Smooth muscle cell (in vitro differentiated cells): ENCODE data around the gene CARD11. TPM values are rescaled to one million over a fixed set of nuclear protein-coding genes. Genes with fewer than 3 reads are reported as not detected.
A peak's percentile ranks its signal among the peaks of the same experiment; 100 is the strongest.

Experiments used
- DNase-seq: peaks from one replicate; lab custom pipeline; 2025; ENCODE audit not compliant: unreplicated experiment; lab: John Stamatoyannopoulos, UW
- H2AFZ ChIP-seq: fragments of 200-600 bp; sonication (generic); 2 replicates; pipeline ENCODE4 v1.6.0; 2016; ENCODE audit warnings: antibody characterized with exemption, low read depth, mild to moderate bottlenecking
- H3F3A ChIP-seq: fragments of 200-600 bp; sonication (generic); 2 replicates; pipeline ENCODE4 v1.6.0; 2017; ENCODE audit warnings: antibody characterized with exemption, low read depth
- H3K27ac ChIP-seq: fragments of 200-600 bp; sonication (generic); 2 replicates; pipeline ENCODE4 v1.5.1; 2016; ENCODE audit warnings: low read depth, mild to moderate bottlenecking
- H3K27me3 ChIP-seq: fragments of 200-600 bp; sonication (generic); 2 replicates; pipeline ENCODE4 v1.6.1; 2016; ENCODE audit warnings: low read depth, mild to moderate bottlenecking
- H3K36me3 ChIP-seq: fragments of 200-600 bp; sonication (generic); 2 replicates; pipeline ENCODE4 v1.5.1; 2016; ENCODE audit warnings: low read depth
- H3K4me1 ChIP-seq: fragments of 200-600 bp; sonication (generic); 2 replicates; pipeline ENCODE4 v1.5.1; 2016; ENCODE audit warnings: low read depth
- H3K4me2 ChIP-seq: fragments of 200-600 bp; sonication (generic); 2 replicates; pipeline ENCODE4 v1.6.0; 2016; ENCODE audit warnings: mild to moderate bottlenecking
- H3K4me3 ChIP-seq: fragments of 200-600 bp; sonication (generic); 2 replicates; pipeline ENCODE4 v1.5.1; 2016; ENCODE audit warnings: mild to moderate bottlenecking
- H3K79me2 ChIP-seq: fragments of 200-600 bp; sonication (generic); 2 replicates; pipeline ENCODE4 v1.6.0; 2016; ENCODE audit warnings: low read depth, mild to moderate bottlenecking
- H3K9ac ChIP-seq: fragments of 200-600 bp; sonication (generic); 2 replicates; pipeline ENCODE4 v1.6.0; 2016; ENCODE audit warnings: low read depth
- H3K9me3 ChIP-seq: fragments of 200-600 bp; sonication (generic); replicated peaks from 2 replicates; pipeline ENCODE4 v1.5.1; 2016; ENCODE audit warnings: low read depth
- H4K20me1 ChIP-seq: fragments of 200-600 bp; sonication (generic); 2 replicates; pipeline ENCODE4 v1.6.0; 2016; ENCODE audit warnings: low read depth
- WGBS: methylation state at CpG from one replicate; pipeline ENCODE4 v1.1.7; 2016; ENCODE audit warnings: low lambda C conversion rate; 5-methylcytosine and 5-hydroxymethylcytosine counted together
- polyA plus RNA-seq: library from polyadenylated mRNA; unstranded; fragments of >200 nt; fragmentation: Nextera tagmentation; extraction: Ambion mirVana; gene quantifications from 2 replicates; pipeline ENCODE4 v1.2.1, GENCODE V29; 2016
- total RNA-seq: library from RNA; depleted of rRNA; stranded (reverse); fragments of >200 nt; gene quantifications from 2 replicates; pipeline ENCODE4 v1.2.3, GENCODE V29; 2014
- TF ChIP-seq, protein P1 (sequence below): fragments of 200-600 bp; sonication (generic); IDR thresholded peaks from 2 replicates; pipeline ENCODE4 v1.5.1; 2017; ENCODE audit warnings: borderline replicate concordance, mild to moderate bottlenecking, antibody characterized with exemption; ENCODE audit not compliant: insufficient read depth, poor library complexity, severe bottlenecking

CARD11 gene
- total and polyA plus RNA-seq, 2 experiments from 2014 or later = 1.3 to 2.4 TPM

DNA sequence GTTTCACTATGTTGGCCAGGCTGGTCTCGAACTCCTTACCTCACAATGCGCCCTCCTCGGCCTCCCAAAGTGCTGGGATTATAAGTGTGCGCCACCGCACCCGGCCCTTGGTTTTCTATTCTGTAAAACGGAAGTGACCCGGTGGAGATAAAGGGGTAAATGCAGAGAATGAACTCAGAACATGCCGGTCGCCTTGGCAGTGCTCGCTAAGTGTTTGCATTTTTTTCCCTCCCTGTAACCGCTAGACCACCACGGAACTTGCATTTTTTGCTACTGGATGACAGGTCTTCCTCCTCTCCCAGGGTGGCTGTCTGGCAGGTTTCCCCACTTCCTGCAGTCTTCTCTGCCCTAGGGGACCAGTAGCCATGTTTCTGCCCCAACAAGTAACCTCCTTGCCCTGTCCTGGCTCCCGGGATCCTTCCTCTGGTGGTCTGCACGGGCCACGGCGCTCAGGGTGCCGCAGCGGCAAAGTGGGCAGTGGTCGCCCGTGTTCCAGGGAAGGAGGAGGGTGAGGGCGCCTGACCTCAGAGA, 180.8 kb downstream of the CARD11 start:
- TF ChIP-seq, protein P1, sequence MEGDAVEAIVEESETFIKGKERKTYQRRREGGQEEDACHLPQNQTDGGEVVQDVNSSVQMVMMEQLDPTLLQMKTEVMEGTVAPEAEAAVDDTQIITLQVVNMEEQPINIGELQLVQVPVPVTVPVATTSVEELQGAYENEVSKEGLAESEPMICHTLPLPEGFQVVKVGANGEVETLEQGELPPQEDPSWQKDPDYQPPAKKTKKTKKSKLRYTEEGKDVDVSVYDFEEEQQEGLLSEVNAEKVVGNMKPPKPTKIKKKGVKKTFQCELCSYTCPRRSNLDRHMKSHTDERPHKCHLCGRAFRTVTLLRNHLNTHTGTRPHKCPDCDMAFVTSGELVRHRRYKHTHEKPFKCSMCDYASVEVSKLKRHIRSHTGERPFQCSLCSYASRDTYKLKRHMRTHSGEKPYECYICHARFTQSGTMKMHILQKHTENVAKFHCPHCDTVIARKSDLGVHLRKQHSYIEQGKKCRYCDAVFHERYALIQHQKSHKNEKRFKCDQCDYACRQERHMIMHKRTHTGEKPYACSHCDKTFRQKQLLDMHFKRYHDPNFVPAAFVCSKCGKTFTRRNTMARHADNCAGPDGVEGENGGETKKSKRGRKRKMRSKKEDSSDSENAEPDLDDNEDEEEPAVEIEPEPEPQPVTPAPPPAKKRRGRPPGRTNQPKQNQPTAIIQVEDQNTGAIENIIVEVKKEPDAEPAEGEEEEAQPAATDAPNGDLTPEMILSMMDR = no peak
- H4K20me1 ChIP-seq = no peaks in the 10 kb centered on the region
- H3K36me3 ChIP-seq = no peaks in the 10 kb centered on the region
- whole genome bisulfite sequencing = 85% methylated on average over 22 of the region's 22 CpGs
- H3K4me1 ChIP-seq = no peaks in the 10 kb centered on the region
- no peak for DNase-seq
- peak overlapping the region; percentile 86 for H2AFZ ChIP-seq
- peaks cover 12% of the 10 kb centered on the region for H3F3A ChIP-seq
- H3K27ac ChIP-seq = peak overlapping the region; percentile 99
- H3K27me3 ChIP-seq = no peaks in the 10 kb centered on the region
- H3K79me2 ChIP-seq = no peaks in the 10 kb centered on the region
- no peaks in the 10 kb centered on the region for H3K9me3 ChIP-seq
- H3K9ac ChIP-seq = peak overlapping the region; percentile 86
- H3K4me3 ChIP-seq = no peak overlapping the region
- H3K4me2 ChIP-seq = peak overlapping the region; percentile 77

DNA sequence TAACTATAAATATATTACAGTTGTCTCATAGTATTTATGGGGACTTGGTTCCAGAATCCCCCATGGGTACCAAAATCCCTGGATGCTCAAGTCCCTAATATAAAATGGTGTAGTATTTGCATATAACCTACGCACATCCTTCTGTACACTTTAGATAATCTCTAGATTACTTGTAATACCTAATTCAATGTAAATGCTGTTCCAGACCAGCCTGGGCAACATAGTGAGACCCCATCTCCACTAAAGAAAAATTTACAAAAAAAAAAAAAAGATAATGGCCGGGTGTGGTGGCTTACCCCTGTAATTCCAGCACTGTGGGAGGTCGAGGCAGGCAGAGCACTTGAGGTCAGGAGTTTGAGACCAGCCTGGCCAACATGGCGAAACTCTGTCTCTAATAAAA, 182.2 kb downstream of the CARD11 start:
- Histone ChIP-seq H3K79me2 (no peaks in the 10 kb centered on the region), H3F3A (peaks cover 12% of the 10 kb centered on the region), H3K9me3 (no peaks in the 10 kb centered on the region), H2AFZ (no peak overlapping the region), H3K36me3 (no peaks in the 10 kb centered on the region), H3K4me1 (no peaks in the 10 kb centered on the region), H4K20me1 (no peaks in the 10 kb centered on the region), H3K27me3 (no peaks in the 10 kb centered on the region), H3K9ac (no peak overlapping the region), H3K4me3 (no peak overlapping the region), H3K4me2 (no peak overlapping the region), H3K27ac (no peak overlapping the region)
- TF ChIP-seq, protein P1 = no peak
- no peak for DNase-seq
- WGBS = 96% methylated on average over 4 of the region's 4 CpGs

DNA sequence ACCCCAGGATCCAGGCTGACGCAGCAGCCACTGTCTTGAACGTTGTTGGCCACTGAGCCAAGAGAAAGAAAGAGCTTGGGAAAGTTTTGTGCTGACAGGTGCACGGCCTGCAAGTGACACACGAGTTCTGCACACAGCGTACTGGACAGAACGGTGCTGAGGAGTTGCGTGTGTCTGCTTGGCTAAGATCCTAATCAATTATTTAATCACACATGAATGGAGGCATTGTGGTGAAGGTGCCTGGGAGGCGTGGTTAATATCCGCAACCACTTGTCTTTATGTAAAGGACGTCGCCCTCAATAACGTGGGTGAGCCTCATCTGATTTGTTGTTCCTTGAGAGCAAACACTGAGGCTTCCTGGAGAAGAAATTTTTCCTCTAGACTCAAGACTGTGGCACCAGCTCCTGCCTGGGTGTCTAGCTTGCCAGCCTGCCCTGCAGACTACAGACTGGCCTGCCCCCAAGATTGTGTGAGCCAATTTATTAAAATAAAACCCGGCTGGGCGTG, 183.0 kb downstream of the CARD11 start:
- Histone ChIP-seq H4K20me1 (no peaks in the 10 kb centered on the region), H3K36me3 (no peaks in the 10 kb centered on the region), H2AFZ (no peak overlapping the region), H3K9ac (no peak overlapping the region), H3K4me1 (no peaks in the 10 kb centered on the region), H3K4me3 (no peak overlapping the region), H3K27ac (no peak overlapping the region), H3K4me2 (no peak overlapping the region), H3K79me2 (no peaks in the 10 kb centered on the region), H3K9me3 (no peaks in the 10 kb centered on the region), H3F3A (peaks cover 12% of the 10 kb centered on the region), H3K27me3 (no peaks in the 10 kb centered on the region)
- TF ChIP-seq, protein P1 = no peak
- 88% methylated on average over 14 of the region's 14 CpGs for WGBS
- no peak for DNase-seq

DNA sequence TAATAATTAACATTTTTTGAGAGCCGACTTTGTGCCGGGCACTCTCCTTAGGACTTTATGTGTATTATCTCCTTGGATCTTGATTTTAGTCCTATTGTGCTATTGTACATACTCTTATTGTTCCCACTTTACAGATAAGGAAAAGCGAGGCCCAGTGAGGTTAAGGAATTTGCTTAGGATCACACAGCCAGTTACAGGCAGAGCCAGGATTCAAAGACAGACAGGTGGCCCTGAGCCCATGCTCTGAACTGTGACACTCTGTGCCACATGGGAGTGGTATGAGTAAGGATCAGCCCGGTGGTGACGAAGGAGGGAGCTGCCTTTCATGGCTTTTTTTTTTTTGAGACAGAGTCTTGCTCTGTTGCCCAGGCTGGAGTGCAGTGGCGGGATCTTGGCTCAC, 183.7 kb downstream of the CARD11 start:
- TF ChIP-seq, protein P1 = no peak
- Histone ChIP-seq H3K4me3 (no peak overlapping the region), H2AFZ (no peak overlapping the region), H4K20me1 (no peaks in the 10 kb centered on the region), H3F3A (peaks cover 12% of the 10 kb centered on the region), H3K27me3 (no peaks in the 10 kb centered on the region), H3K27ac (no peak overlapping the region), H3K4me1 (no peaks in the 10 kb centered on the region), H3K9me3 (no peaks in the 10 kb centered on the region), H3K36me3 (no peaks in the 10 kb centered on the region), H3K9ac (no peak overlapping the region), H3K79me2 (no peaks in the 10 kb centered on the region), H3K4me2 (no peak overlapping the region)
- DNase-seq = no peak
- 96% methylated on average over 6 of the region's 6 CpGs for WGBS
